ENCODE data around the gene NR1D1.

- TF ChIP-seq CTCF (conservative IDR thresholded peaks at IDR 0.05; ENCODE audit: low read length), result no peak
- TF ChIP-seq EZH2phosphoT487 (IDR thresholded peaks at IDR 0.05; ENCODE audit: borderline replicate concordance), result no peak
Measured at GRCh38 chr17:40072040-40072734, 28.2 kb downstream of the NR1D1 start.
